Measurements from ENCODE around the gene ALDH8A1. TPM values are rescaled to one million over a fixed set of nuclear protein-coding genes. Genes with fewer than 3 reads are reported as not detected.

Gene ALDH8A1
- total and polyA plus RNA-seq, 8 donors, result 0.12 to 3.3 (median 0.45) TPM; not detected in 5

DNA sequence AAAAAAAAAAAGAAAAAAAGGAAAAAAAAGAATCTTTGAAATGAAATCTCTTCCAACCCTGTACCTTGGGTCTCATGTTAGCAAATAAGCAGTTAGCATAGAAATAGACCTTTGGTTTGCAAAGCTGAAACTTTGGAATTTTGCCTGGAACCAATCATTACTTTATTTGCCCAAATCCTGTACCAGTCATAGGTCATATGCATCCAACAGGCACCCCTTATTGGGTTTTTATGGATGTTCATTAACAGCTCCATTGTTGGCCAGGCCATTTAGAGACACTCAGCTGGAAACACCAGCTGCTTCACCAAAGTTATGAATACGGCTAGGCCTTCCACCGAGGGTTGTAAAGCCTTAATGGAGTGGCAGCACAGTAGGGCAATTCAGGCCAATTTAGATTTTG lies 53.0 kb downstream of the ALDH8A1 start:
- Histone ChIP-seq H3K27me3 (no peaks in the 10 kb centered on the region), H3K4me1 (no peaks in the 10 kb centered on the region), H3K36me3 (no peaks in the 10 kb centered on the region), H3K9me3 (peaks cover 0 to 12% (median 7%) of the 10 kb centered on the region in 4 donors), H3K27ac (no peak overlapping the region), H3K4me3 (no peak overlapping the region)
- intact Hi-C loops (cut with DNase I; ENCODE audit: low total_unique reads), result no loop called here
- 87 to 93% (median 91%) methylated on average over 2 of the region's 2 CpGs for whole genome bisulfite sequencing, 5 donors
- DNase-seq, result no peak
- TF ChIP-seq, protein P1, sequence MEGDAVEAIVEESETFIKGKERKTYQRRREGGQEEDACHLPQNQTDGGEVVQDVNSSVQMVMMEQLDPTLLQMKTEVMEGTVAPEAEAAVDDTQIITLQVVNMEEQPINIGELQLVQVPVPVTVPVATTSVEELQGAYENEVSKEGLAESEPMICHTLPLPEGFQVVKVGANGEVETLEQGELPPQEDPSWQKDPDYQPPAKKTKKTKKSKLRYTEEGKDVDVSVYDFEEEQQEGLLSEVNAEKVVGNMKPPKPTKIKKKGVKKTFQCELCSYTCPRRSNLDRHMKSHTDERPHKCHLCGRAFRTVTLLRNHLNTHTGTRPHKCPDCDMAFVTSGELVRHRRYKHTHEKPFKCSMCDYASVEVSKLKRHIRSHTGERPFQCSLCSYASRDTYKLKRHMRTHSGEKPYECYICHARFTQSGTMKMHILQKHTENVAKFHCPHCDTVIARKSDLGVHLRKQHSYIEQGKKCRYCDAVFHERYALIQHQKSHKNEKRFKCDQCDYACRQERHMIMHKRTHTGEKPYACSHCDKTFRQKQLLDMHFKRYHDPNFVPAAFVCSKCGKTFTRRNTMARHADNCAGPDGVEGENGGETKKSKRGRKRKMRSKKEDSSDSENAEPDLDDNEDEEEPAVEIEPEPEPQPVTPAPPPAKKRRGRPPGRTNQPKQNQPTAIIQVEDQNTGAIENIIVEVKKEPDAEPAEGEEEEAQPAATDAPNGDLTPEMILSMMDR (IDR thresholded peaks at IDR 0.05), result no peak
- no peak for TF ChIP-seq POLR2A (IDR thresholded peaks at IDR 0.05)
- TF ChIP-seq POLR2AphosphoS5 (IDR thresholded peaks at IDR 0.05), result no peak
- no peak for TF ChIP-seq EP300 (IDR thresholded peaks at IDR 0.05)

DNA sequence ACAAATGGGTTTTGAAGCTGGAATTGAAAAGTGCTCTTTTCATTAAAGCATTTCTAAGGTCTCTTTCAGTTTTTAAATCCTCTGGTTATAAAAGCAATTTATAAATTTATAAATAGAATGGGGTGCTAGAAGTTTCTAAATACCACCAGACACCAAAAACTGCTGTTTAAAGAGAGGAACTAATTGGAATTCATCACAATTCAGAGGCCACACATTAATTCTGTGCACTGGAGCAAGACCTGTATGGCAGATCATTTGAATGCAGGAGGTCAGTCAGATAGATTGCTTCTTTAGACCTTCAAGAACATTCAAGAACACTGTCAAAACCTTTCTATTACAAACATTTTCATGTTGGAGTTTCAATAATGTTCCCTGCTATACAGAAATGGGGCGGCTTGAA lies 55.1 kb downstream of the ALDH8A1 start:
- WGBS, 5 donors, result 78 to 100% (median 83%) methylated on average over 1 of the region's 1 CpG
- TF ChIP-seq POLR2A (IDR thresholded peaks at IDR 0.05), result no peak
- no peak for TF ChIP-seq POLR2AphosphoS5 (IDR thresholded peaks at IDR 0.05)
- TF ChIP-seq EP300 (IDR thresholded peaks at IDR 0.05), result no peak
- TF ChIP-seq, protein P1 (IDR thresholded peaks at IDR 0.05), result no peak

DNA sequence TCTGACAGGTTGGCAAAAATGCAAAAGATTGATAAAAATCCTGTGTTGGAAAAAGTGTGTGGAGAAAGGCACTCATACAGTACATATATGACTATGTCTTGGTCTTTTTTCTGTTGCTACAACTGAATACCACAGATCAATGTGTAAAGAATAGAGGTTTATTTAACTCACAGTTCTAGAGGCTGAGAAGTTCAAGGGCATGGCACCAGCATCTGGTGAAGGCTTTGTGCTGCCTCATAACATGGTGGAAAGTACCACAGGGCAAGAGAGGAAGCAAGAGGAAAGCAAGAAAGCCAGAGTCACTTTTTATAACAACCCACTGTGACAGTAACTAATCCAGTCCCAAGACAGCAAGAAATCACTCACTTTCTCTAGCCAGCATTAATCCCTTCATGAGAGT lies 57.5 kb downstream of the ALDH8A1 start:
- H3K4me3 ChIP-seq, result no peak overlapping the region
- H3K36me3 ChIP-seq, result no peaks in the 10 kb centered on the region
- intact Hi-C loops (cut with DNase I; ENCODE audit: low total_unique reads), result loop anchor here (5.0 kb wide), 1 partner anchor 740 kb away; no protein-coding TSS in a partner anchor
- no peaks in the 10 kb centered on the region for H3K27me3 ChIP-seq
- H3K9me3 ChIP-seq, result peaks cover 0 to 16% (median 8%) of the 10 kb centered on the region in 4 donors
- H3K4me1 ChIP-seq, result no peaks in the 10 kb centered on the region
- H3K27ac ChIP-seq, result no peak overlapping the region
- TF ChIP-seq EP300 (IDR thresholded peaks at IDR 0.05) (no peak), POLR2AphosphoS5 (IDR thresholded peaks at IDR 0.05) (no peak)
- TF ChIP-seq, protein P1 (IDR thresholded peaks at IDR 0.05), result no peak
- no peak for DNase-seq

More for the DNA sequence above, 55.1 kb downstream of the ALDH8A1 start:
- Histone ChIP-seq H3K9me3 (peaks cover 0 to 16% (median 8%) of the 10 kb centered on the region in 4 donors), H3K4me1 (no peaks in the 10 kb centered on the region), H3K36me3 (no peaks in the 10 kb centered on the region), H3K27me3 (no peaks in the 10 kb centered on the region), H3K27ac (no peak overlapping the region), H3K4me3 (no peak overlapping the region)
- DNase-seq, result no peak
- intact Hi-C loops (cut with DNase I; ENCODE audit: low total_unique reads), result loop anchor here (5.0 kb wide), 1 partner anchor 742 kb away; no protein-coding TSS in a partner anchor

DNA sequence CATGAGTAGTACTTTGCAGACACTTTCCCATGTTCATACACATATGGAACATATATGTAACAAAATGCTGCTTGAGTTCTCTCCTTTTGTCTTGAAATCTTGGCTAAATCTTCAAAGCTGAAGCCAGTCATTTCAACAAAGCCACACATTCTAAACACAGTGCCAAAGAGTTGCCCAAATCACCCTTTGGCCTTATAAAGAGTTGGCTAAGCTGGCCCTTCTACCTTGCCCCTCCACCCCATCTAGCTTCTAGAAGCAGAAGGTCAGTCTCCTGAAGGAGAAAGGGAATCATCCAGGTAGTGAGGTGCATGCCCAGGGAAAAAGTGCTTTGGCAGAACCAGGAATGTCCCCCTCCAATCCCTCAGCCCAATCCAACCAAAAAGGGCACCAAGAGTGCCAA lies 58.3 kb downstream of the ALDH8A1 start:
- H3K4me3 ChIP-seq, result no peak overlapping the region
- TF ChIP-seq POLR2A (IDR thresholded peaks at IDR 0.05) (no peak), POLR2AphosphoS5 (IDR thresholded peaks at IDR 0.05) (no peak), EP300 (IDR thresholded peaks at IDR 0.05) (no peak)
- TF ChIP-seq, protein P1 (IDR thresholded peaks at IDR 0.05), result no peak
- no peak for DNase-seq
- H3K27ac ChIP-seq, result no peak overlapping the region
- H3K27me3 ChIP-seq, result no peaks in the 10 kb centered on the region
- peaks cover 0 to 16% (median 8%) of the 10 kb centered on the region in 4 donors for H3K9me3 ChIP-seq
- intact Hi-C loops (cut with DNase I; ENCODE audit: low total_unique reads), result loop anchor here (5.0 kb wide), 1 partner anchor 739 kb away; no protein-coding TSS in a partner anchor
- no peaks in the 10 kb centered on the region for H3K4me1 ChIP-seq
- H3K36me3 ChIP-seq, result no peaks in the 10 kb centered on the region

Measured in stomach (tissue), 9 donors.